ENCODE measurements around the gene LHX2.

Gene LHX2

GRCh38 chr9:124013309-124014210 lies 2.0 kb downstream of the LHX2 start:
- DNase-seq (ENCODE audit: low read depth) = no peak

GRCh38 chr9:124014211-124014955 lies 2.8 kb downstream of the LHX2 start:
- DNase-seq (ENCODE audit: low read depth) = no peak

DNA sequence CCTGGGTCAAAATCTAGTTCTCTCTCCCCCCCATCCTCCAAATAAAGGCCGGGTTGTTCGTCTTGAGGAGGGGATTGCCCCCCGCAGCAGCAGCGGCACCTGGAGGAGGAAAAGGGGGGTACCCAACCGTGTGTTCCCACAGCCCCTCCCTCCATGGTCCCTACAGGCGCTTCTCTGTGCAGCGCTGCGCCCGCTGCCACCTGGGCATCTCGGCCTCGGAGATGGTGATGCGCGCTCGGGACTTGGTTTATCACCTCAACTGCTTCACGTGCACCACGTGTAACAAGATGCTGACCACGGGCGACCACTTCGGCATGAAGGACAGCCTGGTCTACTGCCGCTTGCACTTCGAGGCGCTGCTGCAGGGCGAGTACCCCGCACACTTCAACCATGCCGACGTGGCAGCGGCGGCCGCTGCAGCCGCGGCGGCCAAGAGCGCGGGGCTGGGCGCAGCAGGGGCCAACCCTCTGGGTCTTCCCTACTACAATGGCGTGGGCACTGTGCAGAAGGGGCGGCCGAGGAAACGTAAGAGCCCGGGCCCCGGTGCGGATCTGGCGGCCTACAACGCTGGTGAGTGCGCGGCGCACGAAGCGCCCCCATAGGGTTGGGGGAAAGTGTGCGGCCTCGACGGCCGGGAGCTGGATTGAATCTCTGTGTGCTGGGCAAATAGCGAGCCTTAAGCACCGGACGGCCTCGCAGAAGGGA lies 3.5 kb downstream of the LHX2 start:
- no peak for DNase-seq (ENCODE audit: low read depth)

GRCh38 chr9:124015661-124016131 lies 4.1 kb downstream of the LHX2 start:
- no peak for DNase-seq (ENCODE audit: low read depth)

GRCh38 chr9:124016175-124017050 lies 4.8 kb downstream of the LHX2 start:
- no peak for DNase-seq (ENCODE audit: low read depth)

DNA sequence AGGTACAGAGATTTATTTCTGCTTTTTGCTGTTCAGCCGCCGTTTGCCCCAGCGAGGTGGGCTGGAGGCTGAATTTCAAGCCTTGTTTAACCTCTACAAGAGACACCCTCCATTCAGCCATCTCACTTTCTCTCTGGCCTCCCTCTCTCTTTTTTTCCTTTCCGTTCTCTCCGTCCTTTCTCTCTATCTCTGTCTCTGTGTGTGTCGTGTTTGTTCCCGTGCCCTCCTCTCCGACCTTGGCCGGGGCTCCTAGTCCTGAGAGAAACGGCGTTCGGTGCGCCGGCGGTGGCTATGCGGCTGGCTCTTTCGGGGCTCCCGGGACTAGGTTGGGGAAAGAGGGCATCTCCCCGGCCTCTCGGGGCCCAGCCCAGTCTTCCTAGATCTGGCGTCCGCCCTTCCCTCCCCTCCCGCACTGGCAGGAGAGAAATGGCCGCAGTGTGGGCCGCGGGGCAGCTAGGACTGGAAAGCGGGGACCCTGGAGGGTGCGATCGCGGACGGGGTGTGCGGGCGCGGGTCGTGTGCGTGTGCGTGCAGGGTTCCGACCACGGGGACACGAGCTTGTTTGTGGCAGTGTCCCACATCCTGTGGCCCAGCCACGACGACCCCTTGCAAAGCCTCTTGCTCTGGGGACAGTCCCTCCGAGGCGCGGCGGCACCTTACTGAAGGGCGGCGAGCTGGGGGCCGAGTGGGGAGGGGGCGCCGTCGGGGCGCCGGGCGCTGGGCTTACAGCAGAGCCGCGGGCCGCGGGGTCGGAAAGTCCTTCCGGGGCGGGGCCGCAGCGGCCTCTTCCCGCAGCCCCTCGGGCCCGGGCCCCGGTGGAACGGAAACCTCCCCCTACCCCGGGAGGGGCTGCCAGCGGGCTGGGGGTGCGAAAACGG lies 5.7 kb downstream of the LHX2 start:
- DNase-seq (ENCODE audit: low read depth) = no peak

- DNase-seq (ENCODE audit: low read depth) = no peak
Measured at GRCh38 chr9:124017929-124018729, 6.6 kb downstream of the LHX2 start.

DNA sequence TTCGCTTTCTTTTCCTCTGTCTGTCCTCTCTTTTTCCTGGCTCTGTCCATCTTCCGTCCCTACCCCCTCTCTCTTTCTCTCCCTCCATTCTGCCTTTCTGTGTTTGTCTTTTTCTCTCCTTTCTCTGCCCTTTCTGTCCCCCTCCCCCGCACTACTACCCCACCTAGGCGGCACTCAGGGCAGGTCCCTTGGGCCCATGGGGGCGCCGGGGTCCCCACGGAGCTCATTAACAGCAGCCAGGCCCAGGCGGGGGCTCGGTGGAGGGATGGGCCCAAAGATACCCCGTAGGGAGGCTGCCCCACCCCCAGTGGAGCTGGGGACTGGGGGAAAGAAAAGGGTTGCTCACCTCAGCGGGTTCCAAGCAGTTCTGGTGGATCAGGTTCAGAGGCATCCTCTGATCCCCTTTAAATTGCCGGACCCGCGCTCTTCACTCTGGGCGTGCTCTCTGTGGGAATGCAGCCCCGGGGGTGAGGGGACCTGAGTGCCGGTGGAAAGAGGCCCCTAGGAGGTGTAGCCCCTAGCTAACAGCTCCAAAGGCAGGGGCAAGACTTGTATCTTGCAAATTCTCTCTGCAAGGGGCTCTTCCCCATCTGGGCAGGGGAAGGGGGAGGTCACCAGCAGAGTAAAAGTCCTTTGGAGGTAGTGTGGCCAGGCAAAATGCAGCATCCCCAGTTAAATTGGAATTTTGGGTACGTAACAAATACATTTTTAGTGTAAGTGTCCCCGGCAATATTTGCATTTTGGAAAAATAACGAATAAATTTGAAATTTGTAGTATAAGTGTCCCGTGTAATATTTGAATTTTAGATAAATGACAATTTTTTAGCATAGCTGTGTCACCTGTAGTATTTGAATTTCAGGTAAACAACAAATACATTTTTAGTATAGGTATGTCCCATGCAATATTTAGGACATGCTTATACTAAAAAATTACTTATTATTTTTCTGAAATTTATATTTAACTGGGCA lies 7.4 kb downstream of the LHX2 start:
- DNase-seq (ENCODE audit: low read depth) = no peak

- DNase-seq (ENCODE audit: low read depth) = no peak
Measured at GRCh38 chr9:124019771-124020519, 8.4 kb downstream of the LHX2 start.

DNA sequence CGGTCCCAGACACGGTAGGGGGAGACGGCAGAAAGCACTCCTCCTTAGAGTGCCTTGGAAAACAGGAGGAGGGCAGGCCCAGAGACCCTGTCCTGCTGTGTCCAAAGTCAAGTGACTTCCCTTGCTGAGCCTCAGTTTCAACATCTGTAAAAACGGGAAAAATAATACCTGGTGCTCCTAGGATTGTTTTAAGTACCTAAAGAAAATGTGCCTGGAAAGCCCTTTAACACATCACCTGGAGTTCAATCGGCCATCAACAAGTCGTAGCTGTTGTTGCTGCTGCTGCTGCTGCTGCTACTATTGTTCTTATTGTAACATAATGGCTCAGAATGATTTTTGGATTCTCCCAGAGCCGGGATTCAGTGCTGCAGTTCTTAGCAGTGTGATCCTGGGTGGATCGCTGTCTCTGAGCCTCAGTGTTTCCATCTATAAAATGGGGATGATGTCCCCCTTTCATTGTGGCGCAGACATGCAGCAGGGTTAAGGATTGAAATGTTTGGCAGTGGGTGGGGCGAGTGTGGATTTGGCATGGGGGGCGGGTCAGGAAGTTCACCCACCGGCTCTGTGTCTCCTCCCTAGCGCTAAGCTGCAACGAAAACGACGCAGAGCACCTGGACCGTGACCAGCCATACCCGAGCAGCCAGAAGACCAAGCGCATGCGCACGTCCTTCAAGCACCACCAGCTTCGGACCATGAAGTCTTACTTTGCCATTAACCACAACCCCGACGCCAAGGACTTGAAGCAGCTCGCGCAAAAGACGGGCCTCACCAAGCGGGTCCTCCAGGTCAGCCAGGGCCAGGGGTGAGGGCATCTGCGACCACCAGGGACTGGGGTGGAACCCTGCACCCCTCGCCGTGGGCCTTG lies 9.2 kb downstream of the LHX2 start:
- no peak for DNase-seq (ENCODE audit: low read depth)

GRCh38 chr9:124021385-124021769 lies 9.8 kb downstream of the LHX2 start:
- no peak for DNase-seq (ENCODE audit: low read depth)

- no peak for DNase-seq (ENCODE audit: low read depth)
Measured at GRCh38 chr9:124022201-124023121, 10.9 kb downstream of the LHX2 start.

- no peak for DNase-seq (ENCODE audit: low read depth)
Measured at GRCh38 chr9:124024107-124024506, 12.5 kb downstream of the LHX2 start.

DNA sequence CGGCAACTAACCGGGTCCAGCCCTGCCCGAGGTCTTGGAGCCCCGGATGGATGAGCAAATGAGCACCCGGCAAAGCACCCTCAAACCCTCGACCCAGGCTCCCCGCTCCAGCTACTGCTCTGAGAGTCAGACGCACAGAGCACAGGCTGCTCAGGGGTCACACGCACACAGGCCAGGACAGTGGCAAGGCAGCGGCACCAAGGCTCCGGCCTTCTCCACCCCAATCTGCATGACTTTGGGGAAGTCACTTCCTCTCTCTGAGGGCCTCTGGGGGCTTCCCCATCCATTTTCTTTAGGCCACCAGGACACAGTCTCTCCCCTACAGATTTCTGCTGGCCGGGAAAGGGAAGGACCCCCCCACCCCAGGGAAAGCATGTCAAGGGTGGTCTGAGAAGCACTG lies 18.0 kb downstream of the LHX2 start:
- no peak for DNase-seq (ENCODE audit: low read depth)

GRCh38 chr9:124030969-124031451 lies 19.4 kb downstream of the LHX2 start:
- DNase-seq (ENCODE audit: low read depth) = no peak

Data from HS-27A (cell line).